HepG2 (cell line): Measurements from ENCODE around the gene PPDPF. TPM values are rescaled to one million over a fixed set of nuclear protein-coding genes. Genes with fewer than 3 reads are reported as not detected.

Experiments used
- EZH2 ChIP-seq: conservative IDR thresholded peaks from 2 replicates; pipeline ENCODE4 v1.6.1; 2012; ENCODE audit warnings: mild to moderate bottlenecking, low read depth, low read length, moderate library complexity
- GPN1 ChIP-seq: sonication (generic); formaldehyde crosslinking; IDR thresholded peaks from 2 replicates; pipeline ENCODE4 v1.5.1; 2020; ENCODE audit warnings: missing genetic modification reagents, borderline replicate concordance
- HCFC1 ChIP-seq: fragments of 150-350 bp; IDR thresholded peaks from 2 replicates; pipeline ENCODE4 v1.6.1; 2014; ENCODE audit warnings: low read depth, low read length
- PLSCR1 ChIP-seq: sonication (generic); formaldehyde crosslinking; IDR thresholded peaks from 2 replicates; pipeline ENCODE4 v1.5.0; 2020; ENCODE audit warnings: missing genetic modification reagents, mild to moderate bottlenecking, borderline replicate concordance
- RFX3 ChIP-seq: IDR thresholded peaks from 2 replicates; pipeline ENCODE4 v1.6.1; 2016; ENCODE audit warnings: missing biosample characterization, missing genetic modification reagents
- ZNF280D ChIP-seq: sonication (generic); formaldehyde crosslinking; IDR thresholded peaks from 2 replicates; pipeline ENCODE4 v1.5.1; 2020; ENCODE audit warnings: mild to moderate bottlenecking, missing genetic modification reagents
- ZNF609 ChIP-seq: sonication (generic); formaldehyde crosslinking; IDR thresholded peaks from 2 replicates; pipeline ENCODE4 v1.4.0; 2020; ENCODE audit warnings: mild to moderate bottlenecking, missing genetic modification reagents, borderline replicate concordance
- ZNF629 ChIP-seq: sonication (generic); formaldehyde crosslinking; conservative IDR thresholded peaks from 2 replicates; pipeline ENCODE4 v1.5.0; 2020; ENCODE audit warnings: missing genetic modification reagents
- ZSCAN31 ChIP-seq: sonication (generic); formaldehyde crosslinking; IDR thresholded peaks from 2 replicates; pipeline ENCODE4 v1.5.0; 2020; ENCODE audit warnings: low read depth, mild to moderate bottlenecking, missing genetic modification reagents
- polyA plus RNA-seq, 8 experiments: library from polyadenylated mRNA; depleted of rRNA in 3 of 8; stranded (reverse) in 7 of 8; unstranded in 1 of 8; fragments of >200 nt; fragmentation: Illumina TruSeq in 4 of 8; extraction: Trizol in 4 of 8; gene quantifications; 2 replicates each; pipeline versions ENCODE4 v1.2.1 to v1.2.3, GENCODE V29; 2011 to 2016; ENCODE audit warnings: low read depth in 4 of 8, missing spikeins in 1 of 8, mixed read lengths in 1 of 8; ENCODE audit not compliant: insufficient read depth in 1 of 8
- total RNA-seq, 5 experiments: library from RNA; depleted of rRNA; stranded (reverse); fragments of >200 nt; fragmentation: Illumina TruSeq; extraction: Trizol; gene quantifications; 2 replicates each; pipeline ENCODE4 v1.2.3, GENCODE V29; 2016; ENCODE audit warnings: low read depth in 1 of 5

The PPDPF gene
- total and polyA plus RNA-seq, 2 of the 13 experiments (the other 11 are each of a cell fraction or from before 2014, with no cell fraction given), result 1.8 to 7.0 TPM

GRCh38 chr20:63553933-63554290, 33.3 kb downstream of the PPDPF start, which contains the start of gene FNDC11 (continued):
- TF ChIP-seq EZH2 (no peak), ZNF629 (no peak), ZNF609 (no peak), PLSCR1 (no peak), ZSCAN31 (CRISPR knock-in tag) (no peak), RFX3 (peak; percentile 29; the same call in 1 of the 2 replicates), ZNF280D (no peak), HCFC1 (no peak), GPN1 (CRISPR knock-in tag) (no peak)
